Mucosa of descending colon (tissue), 3 donors: ENCODE data around the gene RGS7BP. TPM values are rescaled to one million over a fixed set of nuclear protein-coding genes. Genes with fewer than 3 reads are reported as not detected.

Source experiments
- ATAC-seq: fragments of 200-7000 bp; cut with Tn5 transposase; one replicate; pipeline ENCODE4 v1.9.1; 2020; ENCODE audit warnings: mild to moderate bottlenecking, moderate library complexity
- DNase-seq, 3 donors: peaks; one replicate each; pipeline ENCODE4 v3.0.0-alpha.2; 2020
- H3K36me3 ChIP-seq: fragments of 200-600 bp; one replicate; pipeline ENCODE4 v1.8.0; 2021; ENCODE audit warnings: low read depth, mild to moderate bottlenecking
- H3K4me1 ChIP-seq: fragments of 200-600 bp; one replicate; pipeline ENCODE4 v1.8.0; 2021; ENCODE audit warnings: low read depth, mild to moderate bottlenecking
- H3K4me3 ChIP-seq: fragments of 200-600 bp; one replicate; pipeline ENCODE4 v1.8.0; 2021; ENCODE audit warnings: mild to moderate bottlenecking
- H3K9me3 ChIP-seq: fragments of 200-600 bp; one replicate; pipeline ENCODE4 v1.8.0; 2021; ENCODE audit warnings: mild to moderate bottlenecking
- CTCF ChIP-seq: fragments of 200-600 bp; IDR thresholded peaks from one replicate; pipeline ENCODE4 v1.8.0; 2022; ENCODE audit warnings: antibody characterized with exemption, mild to moderate bottlenecking
- intact Hi-C, 2 donors: fragments of 100-400 bp; cut with DNase I in 1 of 2; cut with micrococcal nuclease in 1 of 2; formaldehyde crosslinking; loops; one replicate each; pipeline versions ENCODE4 v1.11.0 to v1.11.1; 2022; cut with DNase I, micrococcal nuclease
- total RNA-seq, 3 donors: library from RNA; stranded (reverse); fragmentation: NEBNext Ultra II Directional in 2 of 3; extraction: Animal tissue kit (Norgen Biotek cat#: 25700) in 2 of 3; gene quantifications; one replicate each; pipeline versions ENCODE4 v1.2.1 to v1.2.4, GENCODE V29; 2021 to 2023
- donor health status: DM: no; HTN: no; CAD: no; lungs with moderate emphysema.
- donor health status: DM: no; HTN: no; CAD: no.
- donor health status: DM: no; HTN: yes; CAD: no.

The RGS7BP gene
- total RNA-seq, 3 donors from 2014 or later: 0.38 to 1.6 (median 0.63) TPM

DNA sequence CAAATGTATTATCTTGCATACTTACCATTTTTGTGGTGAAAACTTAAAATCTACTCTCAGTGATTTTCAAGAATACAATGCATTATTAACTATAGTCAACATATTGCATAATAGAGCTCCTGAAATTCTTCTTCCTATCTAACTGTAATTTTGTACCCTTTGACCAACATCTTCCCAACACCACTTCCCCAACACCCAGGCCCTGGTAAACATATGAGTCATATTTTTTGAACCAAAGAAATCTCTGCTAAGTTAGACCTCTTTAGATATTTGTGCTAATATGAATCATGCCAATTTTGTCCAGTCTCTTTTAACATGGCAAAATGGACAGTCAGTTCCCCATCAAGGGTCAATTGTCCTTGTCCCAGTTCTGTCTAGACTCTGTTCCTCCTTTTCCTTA lies 18.5 kb upstream of the RGS7BP start:
- Histone ChIP-seq H3K36me3 (no peaks in the 10 kb centered on the region), H3K4me1 (no peaks in the 10 kb centered on the region), H3K4me3 (no peak overlapping the region), H3K9me3 (peaks cover 4% of the 10 kb centered on the region)
- DNase-seq (no peak), ATAC-seq (no peak)
- intact Hi-C loops: no loop called here
- TF ChIP-seq CTCF: no peak

DNA sequence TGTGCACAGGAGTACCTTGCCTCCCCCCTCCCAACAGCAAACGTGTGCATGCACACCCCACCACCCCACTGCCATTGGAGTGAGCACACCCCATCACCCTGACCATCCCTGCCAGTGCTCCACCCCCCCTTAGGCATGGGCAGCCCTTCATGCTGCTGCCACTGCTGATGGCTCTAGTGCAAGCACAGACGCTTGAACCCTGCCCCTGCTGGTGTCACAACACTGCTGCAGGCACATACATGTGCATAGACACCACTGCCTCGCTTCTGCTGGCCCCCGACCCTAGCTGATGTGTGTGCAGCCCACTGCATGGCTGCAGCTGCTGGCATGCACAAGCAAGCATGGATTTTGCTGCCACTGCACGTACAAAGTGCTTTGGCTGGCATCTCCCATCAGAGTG lies 16.0 kb upstream of the RGS7BP start:
- intact Hi-C loops: no loop called here
- ATAC-seq (no peak), DNase-seq (no peak)
- TF ChIP-seq CTCF: no peak
- H3K36me3 ChIP-seq: no peaks in the 10 kb centered on the region
- peaks cover 2% of the 10 kb centered on the region for H3K9me3 ChIP-seq
- no peak overlapping the region for H3K4me3 ChIP-seq
- no peaks in the 10 kb centered on the region for H3K4me1 ChIP-seq

DNA sequence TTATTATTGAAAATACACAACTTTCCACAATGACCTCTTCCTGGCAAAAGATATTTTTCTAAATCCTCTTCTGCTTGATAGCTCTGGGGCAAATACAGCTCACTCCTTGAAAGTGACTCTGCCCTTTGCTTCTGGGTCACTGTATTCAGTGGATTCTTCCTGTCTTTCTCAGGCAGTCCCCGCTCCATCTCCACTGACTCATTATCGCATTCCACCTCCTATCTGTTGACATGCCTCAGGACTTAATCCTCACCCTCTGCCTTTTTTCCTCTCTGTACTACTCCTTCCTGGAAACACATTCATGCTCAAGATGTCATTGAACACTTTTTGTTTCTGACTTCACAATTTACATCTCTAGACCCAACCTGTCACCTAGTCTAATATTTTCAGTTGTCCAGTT lies 8.4 kb upstream of the RGS7BP start:
- Histone ChIP-seq H3K9me3 (no peaks in the 10 kb centered on the region), H3K36me3 (no peaks in the 10 kb centered on the region), H3K4me3 (no peak overlapping the region), H3K4me1 (no peaks in the 10 kb centered on the region)
- intact Hi-C loops: no loop called here
- no peak for TF ChIP-seq CTCF
- DNase-seq: no peak
- no peak for ATAC-seq

- Histone ChIP-seq H3K4me1 (no peaks in the 10 kb centered on the region), H3K4me3 (no peak overlapping the region), H3K36me3 (no peaks in the 10 kb centered on the region), H3K9me3 (no peaks in the 10 kb centered on the region)
- no peak for DNase-seq
- intact Hi-C loops: no loop called here
- TF ChIP-seq CTCF: no peak
- ATAC-seq: no peak
These were observed 3.6 kb upstream of the RGS7BP start for GRCh38 chr5:64502196-64502595.

- Histone ChIP-seq H3K4me3 (no peak overlapping the region), H3K9me3 (no peaks in the 10 kb centered on the region), H3K4me1 (no peaks in the 10 kb centered on the region), H3K36me3 (no peaks in the 10 kb centered on the region)
- DNase-seq (peak in 1 of 3 donors; percentile 15), ATAC-seq (no peak)
- intact Hi-C loops: no loop called here
- TF ChIP-seq CTCF: no peak
These were observed 900 bp downstream of the RGS7BP start for GRCh38 chr5:64506567-64507263.

DNA sequence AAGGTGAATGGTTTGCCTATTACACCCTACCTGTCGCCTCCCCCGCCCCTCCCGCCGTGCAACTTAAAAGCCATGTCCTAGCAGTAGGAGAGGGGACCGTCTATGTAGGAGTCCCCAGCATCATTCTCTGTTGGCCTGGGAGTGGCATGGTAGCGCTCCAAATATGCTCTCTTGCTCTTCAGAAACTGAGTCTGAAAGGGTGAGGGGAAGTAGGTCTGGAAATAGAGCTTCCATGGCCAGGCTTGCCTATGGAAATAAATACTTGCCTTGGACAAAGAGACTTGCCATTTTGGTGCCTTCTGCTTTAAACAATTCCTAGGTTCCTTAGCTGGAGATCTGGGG lies 1.4 kb downstream of the RGS7BP start:
- intact Hi-C loops: no loop called here
- no peak for ATAC-seq
- no peak for TF ChIP-seq CTCF
- H3K36me3 ChIP-seq: no peaks in the 10 kb centered on the region
- H3K9me3 ChIP-seq: no peaks in the 10 kb centered on the region
- H3K4me1 ChIP-seq: no peaks in the 10 kb centered on the region
- H3K4me3 ChIP-seq: no peak overlapping the region
- DNase-seq: no peak
